ENCODE results near the gene MARCHF10.
"Not testable (repeated sequence)": the region's sequence is repeated elsewhere in the genome, so short reads cannot be mapped to it uniquely, and the experiment has no call there.

Gene MARCHF10

GRCh38 chr17:62702746-62703260 lies 105.3 kb downstream of the MARCHF10 start:
- in situ Hi-C loops (cut with HindIII; ENCODE audit: low pct_unique_long_range_greater_than_20kb, low sequenced_read_pairs): no loop called here
- no peak for DNase-seq (ENCODE audit: low read depth in 1 of 2, low spot score in 1 of 2)
- no peak for TF ChIP-seq JUND (IDR thresholded peaks at IDR 0.05; ENCODE audit: low read depth)

GRCh38 chr17:62701706-62702085 lies 106.4 kb downstream of the MARCHF10 start:
- DNase-seq (ENCODE audit: low read depth in 1 of 2, low spot score in 1 of 2): no peak
- TF ChIP-seq JUND (IDR thresholded peaks at IDR 0.05; ENCODE audit: low read depth): no peak
- in situ Hi-C loops (cut with HindIII; ENCODE audit: low pct_unique_long_range_greater_than_20kb, low sequenced_read_pairs): no loop called here

- no peak for DNase-seq (ENCODE audit: low read depth in 1 of 2, low spot score in 1 of 2)
- TF ChIP-seq JUND (IDR thresholded peaks at IDR 0.05; ENCODE audit: low read depth): no peak
- in situ Hi-C loops (cut with HindIII; ENCODE audit: low pct_unique_long_range_greater_than_20kb, low sequenced_read_pairs): no loop called here
Observed at GRCh38 chr17:62700964-62701705, 107.0 kb downstream of the MARCHF10 start.

GRCh38 chr17:62698459-62698858 lies 109.7 kb downstream of the MARCHF10 start:
- in situ Hi-C loops (cut with HindIII; ENCODE audit: low pct_unique_long_range_greater_than_20kb, low sequenced_read_pairs); DNase-seq (ENCODE audit: low read depth in 1 of 2, low spot score in 1 of 2): not testable (repeated sequence)

GRCh38 chr17:62696726-62697490 lies 111.2 kb downstream of the MARCHF10 start:
- DNase-seq (ENCODE audit: low read depth in 1 of 2, low spot score in 1 of 2): no peak
- in situ Hi-C loops (cut with HindIII; ENCODE audit: low pct_unique_long_range_greater_than_20kb, low sequenced_read_pairs): no loop called here
- no peak for TF ChIP-seq JUND (IDR thresholded peaks at IDR 0.05; ENCODE audit: low read depth)

- DNase-seq (ENCODE audit: low read depth in 1 of 2, low spot score in 1 of 2): no peak
- in situ Hi-C loops (cut with HindIII; ENCODE audit: low pct_unique_long_range_greater_than_20kb, low sequenced_read_pairs): no loop called here
- TF ChIP-seq JUND (IDR thresholded peaks at IDR 0.05; ENCODE audit: low read depth): no peak
Observed at GRCh38 chr17:62696256-62696655, 111.9 kb downstream of the MARCHF10 start.

- DNase-seq (ENCODE audit: low read depth in 1 of 2, low spot score in 1 of 2); in situ Hi-C loops (cut with HindIII; ENCODE audit: low pct_unique_long_range_greater_than_20kb, low sequenced_read_pairs): not testable (repeated sequence)
Observed at GRCh38 chr17:62695093-62695738, 112.9 kb downstream of the MARCHF10 start.

GRCh38 chr17:62693616-62694409 lies 114.3 kb downstream of the MARCHF10 start:
- no peak for DNase-seq (ENCODE audit: low read depth in 1 of 2, low spot score in 1 of 2)
- in situ Hi-C loops (cut with HindIII; ENCODE audit: low pct_unique_long_range_greater_than_20kb, low sequenced_read_pairs): no loop called here
- TF ChIP-seq JUND (IDR thresholded peaks at IDR 0.05; ENCODE audit: low read depth): no peak

GRCh38 chr17:62692721-62693431 lies 115.2 kb downstream of the MARCHF10 start:
- in situ Hi-C loops (cut with HindIII; ENCODE audit: low pct_unique_long_range_greater_than_20kb, low sequenced_read_pairs): no loop called here
- DNase-seq (ENCODE audit: low read depth in 1 of 2, low spot score in 1 of 2): peak in 1 of 2 experiments; percentile 46
- TF ChIP-seq JUND (IDR thresholded peaks at IDR 0.05; ENCODE audit: low read depth): no peak

GRCh38 chr17:62692159-62692651 lies 115.9 kb downstream of the MARCHF10 start:
- in situ Hi-C loops (cut with HindIII; ENCODE audit: low pct_unique_long_range_greater_than_20kb, low sequenced_read_pairs): no loop called here
- TF ChIP-seq JUND (IDR thresholded peaks at IDR 0.05; ENCODE audit: low read depth): no peak
- no peak for DNase-seq (ENCODE audit: low read depth in 1 of 2, low spot score in 1 of 2)

- in situ Hi-C loops (cut with HindIII; ENCODE audit: low pct_unique_long_range_greater_than_20kb, low sequenced_read_pairs); DNase-seq (ENCODE audit: low read depth in 1 of 2, low spot score in 1 of 2): not testable (repeated sequence)
Observed at GRCh38 chr17:62691589-62691915, 116.6 kb downstream of the MARCHF10 start.
